Measurements from ENCODE around the gene KIF26B. TPM values are rescaled to one million over a fixed set of nuclear protein-coding genes. Genes with fewer than 3 reads are reported as not detected.
"Not testable (repeated sequence)": the region's sequence is repeated elsewhere in the genome, so short reads cannot be mapped to it uniquely, and the experiment has no call there.

KIF26B gene
- total RNA-seq, 1 donor from 2014 or later, result 0.49 TPM

DNA sequence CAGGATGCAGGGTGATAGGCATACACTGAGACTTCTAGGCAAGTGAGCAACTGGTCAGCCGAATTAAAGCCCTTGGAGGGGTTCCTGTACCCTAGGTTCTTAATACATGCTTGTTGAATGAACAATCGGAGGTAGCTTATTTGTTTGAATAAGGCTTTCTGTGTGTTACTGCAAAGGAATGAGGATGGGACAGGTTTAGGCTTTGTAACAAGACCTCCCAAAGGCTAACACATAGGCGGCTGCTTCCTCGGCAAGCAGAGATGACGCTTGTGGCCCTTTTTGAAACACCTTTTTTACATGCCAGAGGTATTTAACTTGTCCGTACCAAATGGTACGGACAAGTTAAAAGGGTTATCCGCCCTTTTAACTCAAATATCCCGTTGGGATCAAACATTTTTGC is 511.6 kb downstream of the KIF26B start:
- no peaks in the 10 kb centered on the region for H3K27me3 ChIP-seq
- no peaks in the 10 kb centered on the region for H3K4me1 ChIP-seq
- no peaks in the 10 kb centered on the region for H3K36me3 ChIP-seq
- no peak for DNase-seq (ENCODE audit: extremely low spot score in 2 of 2)
- H3K9me3 ChIP-seq, result no peaks in the 10 kb centered on the region
- H3K27ac ChIP-seq, result no peak overlapping the region
- no peak for TF ChIP-seq POLR2AphosphoS5 (IDR thresholded peaks at IDR 0.05; ENCODE audit: insufficient read depth in 1 of 2, low read depth in 1 of 2)
- TF ChIP-seq CTCF (IDR thresholded peaks at IDR 0.05), result no peak
- TF ChIP-seq POLR2A (IDR thresholded peaks at IDR 0.05), result no peak
- no peak overlapping the region for H3K4me3 ChIP-seq
- intact Hi-C loops (cut with DNase I), result no loop called here

- Histone ChIP-seq H3K36me3 (no peaks in the 10 kb centered on the region), H3K4me1 (no peaks in the 10 kb centered on the region), H3K27ac (no peak overlapping the region), H3K27me3 (no peaks in the 10 kb centered on the region), H3K9me3 (no peaks in the 10 kb centered on the region), H3K4me3 (no peak overlapping the region)
- TF ChIP-seq CTCF (IDR thresholded peaks at IDR 0.05), result no peak
- no peak for DNase-seq (ENCODE audit: extremely low spot score in 2 of 2)
- intact Hi-C loops (cut with DNase I), result no loop called here
Observed at GRCh38 chr1:245671349-245671748, 516.6 kb downstream of the KIF26B start.

DNA sequence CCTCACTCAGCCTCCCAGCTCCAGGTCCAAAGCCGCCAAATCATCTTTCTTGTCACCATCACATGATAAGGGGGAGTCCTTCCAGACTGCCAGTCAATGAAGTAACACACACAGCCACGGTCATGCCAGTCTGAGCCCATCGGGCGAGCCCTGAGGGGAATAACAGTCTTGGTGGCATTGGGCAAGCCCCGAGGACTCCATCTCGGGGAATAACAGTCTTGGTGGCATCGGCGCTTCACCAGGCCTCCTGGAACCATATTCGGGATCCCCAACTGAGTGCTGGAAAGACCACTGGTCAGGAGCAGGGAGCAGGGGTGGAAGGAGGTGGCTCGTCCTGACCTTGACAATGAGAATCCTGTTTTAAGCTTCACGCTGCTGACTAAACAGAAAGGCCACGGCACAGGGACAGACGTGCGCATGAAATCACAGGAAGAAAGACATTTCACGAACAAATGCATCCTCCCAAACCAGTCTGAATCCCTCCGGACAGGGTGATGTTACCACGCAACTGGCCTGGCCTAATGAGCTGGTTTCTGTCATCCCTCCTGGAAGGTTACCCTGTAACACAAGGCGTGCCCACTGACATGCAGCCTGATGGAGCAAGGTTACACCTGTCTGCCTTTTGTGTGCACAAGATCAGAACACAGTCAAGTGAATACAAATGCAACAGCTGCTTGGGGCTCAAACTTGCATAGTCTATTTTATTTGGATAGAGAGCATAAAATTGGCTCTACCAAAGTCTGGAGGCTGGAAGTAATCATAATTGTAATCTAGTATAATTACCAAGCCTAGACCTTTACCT is 517.4 kb downstream of the KIF26B start:
- DNase-seq (ENCODE audit: extremely low spot score in 2 of 2), result peak in 1 of 2 donors; percentile 56
- H3K36me3 ChIP-seq, result no peaks in the 10 kb centered on the region
- no peaks in the 10 kb centered on the region for H3K4me1 ChIP-seq
- no peak for TF ChIP-seq POLR2AphosphoS5 (IDR thresholded peaks at IDR 0.05; ENCODE audit: insufficient read depth in 1 of 2, low read depth in 1 of 2)
- TF ChIP-seq CTCF (IDR thresholded peaks at IDR 0.05), result no peak
- no peak for TF ChIP-seq POLR2A (IDR thresholded peaks at IDR 0.05)
- H3K27ac ChIP-seq, result no peak overlapping the region
- intact Hi-C loops (cut with DNase I), result no loop called here
- H3K4me3 ChIP-seq, result no peak overlapping the region
- no peaks in the 10 kb centered on the region for H3K9me3 ChIP-seq
- no peaks in the 10 kb centered on the region for H3K27me3 ChIP-seq

DNA sequence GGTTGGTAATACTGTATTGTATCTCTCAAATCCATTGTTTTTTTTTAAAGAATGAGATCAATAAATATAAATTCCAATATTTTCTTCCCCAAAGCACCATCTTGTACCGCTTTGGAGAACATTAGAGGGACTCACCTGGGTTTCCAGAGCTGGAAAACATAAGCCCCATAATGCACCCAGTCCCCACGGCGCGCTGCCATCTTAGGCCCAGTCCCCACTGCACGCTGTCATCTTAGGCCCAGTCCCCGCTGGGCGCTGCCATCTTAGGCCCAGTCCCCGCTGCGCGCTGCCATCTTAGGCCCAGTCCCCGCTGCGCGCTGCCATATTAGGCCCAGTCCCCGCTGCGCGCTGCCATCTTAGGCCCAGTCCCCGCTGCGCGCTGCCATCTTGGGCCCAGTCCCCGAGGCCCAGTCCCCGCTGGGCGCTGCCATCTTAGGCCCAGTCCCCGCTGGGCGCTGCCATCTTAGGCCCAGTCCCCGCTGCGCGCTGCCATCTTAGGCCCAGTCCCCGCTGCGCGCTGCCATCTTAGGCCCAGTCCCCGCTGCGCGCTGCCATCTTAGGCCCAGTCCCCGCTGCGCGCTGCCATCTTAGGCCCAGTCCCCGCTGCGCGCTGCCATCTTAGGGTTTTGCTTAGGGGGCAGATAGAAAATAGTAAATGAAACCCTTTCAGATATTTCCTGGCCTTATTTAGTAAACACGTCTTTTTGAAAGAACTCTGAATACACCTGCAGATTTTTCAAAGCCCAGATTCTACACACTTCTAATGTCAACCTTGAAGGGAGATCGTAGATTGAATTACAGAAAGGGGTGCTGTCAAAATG is 518.3 kb downstream of the KIF26B start:
- DNase-seq (ENCODE audit: extremely low spot score in 2 of 2), result not testable (repeated sequence)

GRCh38 chr1:245673881-245674414 is 519.2 kb downstream of the KIF26B start:
- H3K4me3 ChIP-seq, result no peak overlapping the region
- no peak for DNase-seq (ENCODE audit: extremely low spot score in 2 of 2)
- no peak overlapping the region for H3K27ac ChIP-seq
- TF ChIP-seq POLR2A (IDR thresholded peaks at IDR 0.05) (no peak), CTCF (IDR thresholded peaks at IDR 0.05) (no peak), POLR2AphosphoS5 (IDR thresholded peaks at IDR 0.05; ENCODE audit: insufficient read depth in 1 of 2, low read depth in 1 of 2) (no peak)
- H3K27me3 ChIP-seq, result no peaks in the 10 kb centered on the region
- no peaks in the 10 kb centered on the region for H3K9me3 ChIP-seq
- intact Hi-C loops (cut with DNase I), result no loop called here
- H3K4me1 ChIP-seq, result no peaks in the 10 kb centered on the region
- H3K36me3 ChIP-seq, result no peaks in the 10 kb centered on the region

More for the DNA sequence above, 518.3 kb downstream of the KIF26B start:
- H3K9me3 ChIP-seq; H3K36me3 ChIP-seq; H3K4me1 ChIP-seq; H3K27ac ChIP-seq; intact Hi-C loops (cut with DNase I); H3K4me3 ChIP-seq; H3K27me3 ChIP-seq: not testable (repeated sequence)
